NOMO-1 (cell line): ENCODE measurements around the gene SPDYE4.

Source experiments
- DNase-seq, 2 experiments: peaks; one replicate each; lab custom pipeline; 2025; ENCODE audit not compliant: unreplicated experiment in 2 of 2; lab: John Stamatoyannopoulos, UW

SPDYE4 gene

DNA sequence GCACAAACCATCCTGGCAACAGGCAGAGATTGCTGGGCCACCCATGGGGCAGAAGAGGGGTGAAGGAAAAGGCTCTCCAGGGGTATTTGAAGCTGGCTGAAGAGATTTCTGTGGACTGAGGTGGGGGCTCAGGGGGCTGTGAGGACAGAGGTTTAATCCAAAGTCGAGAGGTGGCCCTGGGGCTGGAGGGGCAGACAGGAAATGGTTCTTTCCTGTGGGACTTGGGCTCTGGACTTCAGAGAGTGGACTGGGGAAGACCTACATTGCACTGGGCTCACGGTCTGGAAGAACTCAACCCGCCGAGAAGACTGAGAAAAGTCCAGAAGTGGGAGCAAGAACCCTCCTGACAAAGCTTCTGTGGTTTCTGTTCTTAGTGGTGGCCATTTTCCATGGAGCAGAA, 16.6 kb downstream of the SPDYE4 start:
- no peak for DNase-seq

DNA sequence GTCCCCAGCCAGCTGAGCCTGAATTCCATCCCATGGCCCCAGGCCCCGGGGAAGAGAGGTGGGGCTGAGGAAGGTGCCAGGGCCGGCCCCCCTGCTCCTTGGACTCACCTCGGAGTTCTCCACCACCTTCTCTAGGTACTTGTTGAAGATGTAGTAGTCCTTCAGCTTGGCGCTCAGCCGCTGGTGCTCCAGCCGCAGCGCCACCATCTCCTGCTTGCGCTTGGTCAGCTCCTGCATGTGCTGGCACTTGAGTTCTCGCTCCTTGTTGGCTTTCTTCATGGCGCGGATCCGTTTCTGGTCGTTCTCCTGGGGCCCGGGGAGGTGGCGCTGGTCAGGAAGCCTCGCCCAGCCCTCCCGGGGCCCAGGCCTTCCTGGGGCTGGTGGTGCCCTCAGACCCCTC, 17.0 kb downstream of the SPDYE4 start:
- no peak for DNase-seq

DNA sequence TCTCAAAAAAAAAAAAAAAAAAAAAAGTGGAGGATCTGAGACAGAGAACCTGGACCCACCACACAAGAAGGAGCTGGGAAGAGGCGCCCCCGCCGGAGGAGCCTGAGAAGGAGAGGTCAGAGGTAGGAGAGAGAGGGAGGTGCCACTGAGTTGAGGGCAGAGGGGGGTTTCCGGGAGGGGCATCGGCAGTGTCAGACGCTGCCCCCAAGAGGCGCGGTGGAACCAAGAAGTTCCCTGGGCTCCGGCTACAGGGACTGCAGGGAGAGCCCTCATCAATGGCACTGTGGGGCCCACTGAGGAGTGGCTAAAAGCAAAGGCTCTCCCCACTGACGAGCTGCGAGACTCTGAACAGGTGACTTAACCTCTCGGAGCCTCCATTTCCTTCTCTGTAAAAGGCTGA, 17.9 kb downstream of the SPDYE4 start:
- no peak for DNase-seq

DNA sequence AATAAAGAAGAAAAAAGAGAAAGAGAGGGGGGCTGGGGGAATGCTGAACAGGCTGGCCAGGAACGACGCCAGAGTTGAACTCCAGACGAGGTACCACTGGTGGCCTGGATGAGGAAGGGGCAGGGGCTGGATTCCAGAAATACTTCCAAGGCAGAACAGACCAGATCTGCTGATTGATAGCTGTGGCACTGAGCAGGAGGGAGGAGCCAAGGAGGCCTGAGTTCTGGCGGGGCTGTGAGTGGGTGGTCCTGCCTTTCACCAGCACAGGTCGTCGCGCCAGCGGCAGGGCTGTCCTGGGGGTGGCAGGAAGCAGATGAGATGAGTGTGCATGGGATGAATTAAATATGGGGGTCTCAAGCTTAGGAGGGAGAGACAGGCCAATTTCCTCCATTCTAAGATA, 19.2 kb downstream of the SPDYE4 start:
- DNase-seq: no peak

DNA sequence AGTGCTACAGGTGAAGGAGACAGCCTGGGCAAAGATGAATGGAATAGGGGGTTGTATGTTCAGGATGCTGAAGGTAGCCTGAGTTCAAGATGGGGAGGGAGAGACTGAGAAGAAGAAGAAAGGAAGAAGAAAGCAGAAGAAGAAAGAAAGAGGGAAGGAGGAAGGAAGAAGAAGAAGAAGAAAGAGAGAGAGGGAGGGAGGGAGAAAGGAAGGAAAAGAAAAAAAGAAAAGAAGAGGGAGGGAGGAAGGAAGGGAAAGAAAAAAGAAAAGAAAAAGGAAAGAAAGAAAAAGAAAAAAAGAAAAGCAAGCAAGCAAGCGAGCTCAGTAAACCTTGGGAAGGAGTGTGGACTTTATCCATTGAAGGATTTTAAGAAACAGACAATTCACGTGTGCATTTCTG, 21.6 kb downstream of the SPDYE4 start:
- DNase-seq: no peak

DNA sequence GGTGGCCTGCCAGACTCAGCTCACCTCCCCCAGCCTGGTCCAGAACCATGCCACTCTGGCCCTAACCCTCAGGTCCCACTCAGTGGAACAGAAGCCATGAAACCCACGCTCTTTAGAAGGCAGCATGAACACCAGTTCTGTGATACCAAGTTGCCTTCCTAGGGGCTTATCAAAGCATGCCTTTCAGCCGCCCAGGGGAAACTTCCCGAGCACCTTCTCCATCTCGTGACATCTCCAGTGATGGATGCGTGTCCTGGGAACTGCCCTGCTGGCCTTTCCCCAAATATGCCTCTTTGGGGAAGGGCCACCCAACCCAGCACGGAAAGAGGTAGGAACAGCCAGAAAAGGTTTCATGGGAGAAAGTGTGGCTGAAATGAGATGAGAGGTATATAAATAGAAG, 22.0 kb downstream of the SPDYE4 start:
- no peak for DNase-seq

DNA sequence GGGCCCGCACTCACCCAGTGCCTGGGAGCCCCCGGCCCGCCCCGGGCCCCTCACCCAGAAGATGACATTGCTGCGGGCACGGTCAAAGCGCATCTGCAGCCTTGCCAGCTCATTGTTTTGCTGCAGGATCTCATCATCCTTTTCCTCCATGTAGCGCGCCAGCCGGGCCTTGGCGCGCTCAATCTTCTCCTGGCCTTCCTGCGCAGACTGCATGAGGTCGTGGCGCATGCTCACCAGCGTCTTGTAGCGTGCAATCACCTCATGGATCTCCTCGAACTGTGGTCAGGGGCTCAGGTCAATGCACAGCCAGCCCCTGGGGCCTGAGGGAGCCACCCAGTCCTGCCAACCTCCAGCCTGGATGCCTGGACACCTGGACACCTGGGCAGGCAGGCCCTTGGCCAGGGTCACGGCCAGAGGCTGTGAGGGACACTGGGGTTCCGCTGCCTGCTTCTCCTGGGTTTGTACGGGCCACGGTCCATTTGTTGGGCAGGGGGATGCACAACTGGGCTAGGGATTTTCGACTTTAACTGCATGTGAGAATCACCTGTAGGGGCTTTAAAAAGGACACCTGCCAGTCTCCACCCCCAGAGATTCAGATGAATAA, 22.9 kb downstream of the SPDYE4 start:
- no peak for DNase-seq

DNA sequence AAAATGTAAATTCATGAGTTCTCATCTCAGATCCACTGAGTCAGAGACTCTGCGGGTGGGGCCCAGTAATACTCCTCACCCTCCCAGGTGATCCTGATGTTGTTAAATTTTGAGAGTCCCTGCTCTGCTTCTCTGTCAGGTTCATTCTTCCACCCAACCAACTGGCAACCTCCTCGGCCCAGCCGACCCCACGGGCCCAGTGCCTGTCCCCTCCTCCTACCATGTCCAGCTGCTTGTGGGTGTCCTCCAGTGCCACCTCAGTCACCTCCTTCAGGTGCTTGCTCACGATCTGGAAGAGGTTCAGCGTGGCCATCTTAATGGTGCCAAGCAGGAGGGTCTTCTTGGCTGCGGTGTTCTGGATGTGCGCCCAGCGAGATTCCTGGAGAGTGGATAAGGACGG, 23.5 kb downstream of the SPDYE4 start:
- no peak for DNase-seq

DNA sequence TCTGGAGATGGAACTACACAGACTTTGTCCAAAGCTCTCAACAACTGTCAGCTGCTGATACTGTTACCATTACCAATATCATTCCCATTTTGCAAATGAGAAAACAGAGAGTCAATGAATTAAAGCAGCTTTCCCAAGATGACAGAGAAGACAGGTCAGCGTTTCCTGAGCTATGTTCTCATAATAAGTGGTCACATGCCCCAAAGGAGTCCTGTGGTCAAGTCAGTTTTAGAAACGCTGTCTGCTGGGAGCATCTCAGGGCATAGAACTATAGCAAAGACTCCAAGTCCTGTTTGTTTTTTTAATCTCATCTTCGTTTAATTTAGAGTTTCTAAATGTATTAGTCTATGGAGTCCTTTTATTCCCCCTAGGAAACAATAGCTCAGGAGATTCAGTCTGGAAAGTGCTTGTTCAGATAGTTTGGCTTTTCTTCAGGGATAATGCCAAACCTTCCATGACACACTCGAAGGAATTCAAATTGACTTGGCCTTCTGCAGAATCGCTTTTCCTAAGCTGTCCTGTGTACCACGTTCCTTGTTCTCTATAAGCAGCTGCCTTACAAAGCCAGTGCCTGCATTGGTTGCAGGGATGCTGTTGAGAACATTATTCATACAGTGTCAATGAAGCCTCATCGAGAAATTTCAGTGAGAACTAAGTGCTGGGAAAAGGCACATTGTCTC, 25.8 kb downstream of the SPDYE4 start:
- no peak for DNase-seq

DNA sequence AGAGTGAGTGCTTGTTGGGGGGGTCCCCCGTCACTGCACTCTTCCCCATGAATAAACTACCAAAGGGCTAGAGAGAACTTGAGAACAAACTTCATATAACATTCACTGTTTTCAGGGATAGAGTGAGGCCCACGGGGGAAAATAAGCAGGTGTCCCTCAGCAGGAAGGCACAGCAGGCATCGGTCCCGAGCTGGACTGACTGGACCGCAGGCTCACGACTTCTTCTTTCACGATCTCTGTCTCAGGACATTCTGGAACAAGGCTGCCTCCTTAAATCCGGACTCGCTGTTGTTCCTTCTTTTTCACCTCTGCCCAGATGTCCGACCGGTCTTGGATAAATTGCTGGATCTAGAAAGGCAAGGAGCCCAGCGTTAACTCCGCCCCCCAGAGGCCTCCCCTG, 28.5 kb downstream of the SPDYE4 start:
- DNase-seq: no peak

DNA sequence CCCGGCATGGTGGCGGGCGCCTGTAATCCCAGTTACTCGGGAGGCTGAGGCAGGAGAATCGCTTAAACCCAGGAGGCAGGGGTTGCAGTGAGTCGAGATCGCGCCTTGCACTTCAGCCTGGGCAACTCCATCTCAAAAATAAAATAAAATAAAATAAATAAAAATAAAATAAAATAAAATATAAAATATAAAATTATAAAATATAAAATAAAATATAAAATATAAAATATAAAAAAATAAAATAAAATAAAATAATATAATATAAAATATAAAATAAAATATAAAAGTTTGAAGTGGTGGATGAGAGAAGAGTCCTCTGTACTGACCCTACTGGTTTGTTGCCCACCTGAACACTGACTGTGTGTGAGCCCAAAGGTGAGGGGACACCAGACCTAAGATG, 28.9 kb downstream of the SPDYE4 start:
- DNase-seq: no peak

DNA sequence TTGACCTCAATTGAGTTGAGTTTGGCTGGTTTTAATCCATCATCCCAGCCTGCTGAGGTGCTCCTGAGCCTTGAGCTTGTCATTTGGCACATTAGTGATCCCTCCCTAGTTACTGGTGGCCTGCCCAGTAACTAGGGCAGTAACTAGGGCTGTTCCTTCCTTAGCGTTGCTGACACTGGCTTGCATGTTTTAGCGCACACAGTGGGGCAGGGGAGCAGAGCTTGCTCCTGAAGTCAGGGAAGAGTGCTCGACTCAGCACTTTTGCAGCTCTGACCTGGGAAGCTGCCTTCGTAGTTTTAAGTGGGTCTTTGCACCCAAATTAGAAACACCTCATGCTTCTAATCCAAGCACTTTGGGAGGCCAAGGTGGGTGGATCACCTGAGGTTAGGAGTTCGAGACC, 29.4 kb downstream of the SPDYE4 start:
- no peak for DNase-seq

DNA sequence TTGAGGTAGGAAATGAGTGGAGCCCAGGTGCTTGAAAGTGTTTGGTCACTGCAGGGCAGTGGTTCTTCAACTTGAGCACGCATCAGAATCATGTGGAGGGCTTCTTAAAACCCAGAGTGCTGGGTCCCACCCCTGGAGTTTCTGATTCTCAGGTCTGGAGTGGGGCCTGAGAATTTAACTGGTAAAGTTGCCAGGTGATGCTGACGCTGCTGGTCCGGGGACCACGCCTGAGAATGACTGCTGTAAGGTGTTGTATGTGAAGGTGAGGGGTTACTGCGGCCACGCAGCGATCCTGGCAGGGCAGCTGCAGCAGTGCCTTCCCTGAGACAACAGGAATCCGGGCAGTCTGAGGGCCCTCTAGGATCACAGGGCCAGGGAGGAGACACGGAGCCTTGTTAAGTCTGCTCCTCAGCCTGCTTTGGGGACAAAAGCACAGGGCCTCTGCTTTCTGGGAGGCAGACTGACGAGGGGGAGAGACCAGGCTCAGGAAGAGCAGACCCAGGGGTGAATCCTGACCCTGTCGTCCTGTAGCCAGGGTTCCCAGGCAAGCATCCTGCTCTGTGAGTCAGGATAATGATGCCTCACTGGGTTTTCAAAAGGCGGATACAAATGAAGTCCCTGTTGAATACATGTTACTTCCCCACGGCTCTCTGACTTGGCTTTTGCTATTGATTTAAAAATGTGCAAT, 30.0 kb downstream of the SPDYE4 start:
- no peak for DNase-seq

DNA sequence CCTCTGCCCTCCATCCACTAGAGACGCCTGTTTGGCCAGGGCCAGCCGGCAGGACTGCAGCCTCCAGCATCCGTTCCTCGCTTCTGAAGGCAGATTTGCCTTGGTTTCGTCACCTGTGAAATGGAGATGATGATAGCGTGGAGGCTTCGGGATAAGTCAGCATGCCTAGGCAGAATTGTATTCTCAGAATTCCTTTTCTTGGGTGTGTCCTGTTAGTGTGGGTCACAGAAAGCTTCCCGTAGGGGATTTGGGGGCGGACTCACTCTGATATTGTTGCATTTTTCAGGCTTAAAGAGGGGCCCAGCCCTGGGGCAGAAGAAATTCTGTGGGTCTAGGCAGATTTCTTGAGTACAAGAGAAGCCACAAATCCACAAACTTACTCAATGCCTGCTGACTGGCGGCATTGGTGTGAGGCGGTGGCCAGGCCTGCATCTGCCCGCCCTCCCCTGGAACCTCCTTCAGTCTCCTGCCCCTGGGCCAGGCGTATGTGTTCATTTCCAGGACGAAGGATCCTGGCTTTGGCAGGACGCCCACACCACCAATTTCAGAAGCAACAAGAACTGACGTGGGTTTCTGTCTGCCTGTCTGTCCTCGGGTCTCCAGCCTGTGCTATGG, 31.3 kb downstream of the SPDYE4 start:
- no peak for DNase-seq

DNA sequence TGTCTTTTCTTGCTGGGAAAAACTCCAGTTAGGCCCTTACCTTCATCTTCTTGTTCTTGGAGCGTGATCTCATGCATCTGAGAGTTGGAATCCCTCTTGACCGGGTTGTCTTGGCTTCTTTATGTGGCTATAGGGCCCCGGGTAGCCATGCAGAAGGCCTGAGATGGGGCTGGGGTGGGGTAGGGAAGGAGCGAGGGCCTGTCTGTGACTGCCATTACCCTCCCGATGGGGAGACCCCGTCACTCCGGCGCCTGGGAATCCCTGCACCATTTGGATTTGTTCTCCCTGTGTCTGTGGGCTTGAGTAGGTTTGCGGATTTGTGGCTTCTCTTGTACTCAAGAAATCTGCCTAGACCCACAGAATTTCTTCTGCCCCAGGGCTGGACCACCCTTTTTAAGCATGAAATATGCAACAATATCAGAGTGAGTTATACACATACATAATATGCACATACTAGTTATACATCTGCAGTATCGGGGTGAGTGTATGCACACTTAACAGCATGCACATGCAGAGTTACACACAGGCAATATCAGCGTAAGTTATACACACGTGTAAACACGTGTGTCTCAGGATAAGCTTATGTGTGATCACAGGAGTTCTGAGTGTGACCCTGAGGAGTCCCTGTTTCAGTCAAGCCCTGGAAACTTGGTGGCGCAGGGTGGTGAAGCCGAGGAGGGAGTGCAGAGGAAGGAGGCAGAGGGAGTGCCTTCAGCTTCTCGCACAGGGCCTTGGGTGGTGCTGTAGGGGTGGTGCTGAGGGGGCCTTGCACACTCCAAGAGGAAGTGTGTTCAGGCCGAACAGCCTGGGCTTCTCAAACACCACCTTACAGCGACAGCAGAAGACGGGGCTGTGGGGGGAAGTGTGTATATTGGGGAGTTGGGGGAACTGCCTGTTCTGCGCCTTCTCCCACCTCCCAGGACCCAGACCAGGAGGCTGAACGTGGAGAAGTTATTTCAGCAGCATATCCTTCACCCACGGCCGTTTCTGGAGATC, 32.2 kb downstream of the SPDYE4 start:
- DNase-seq: no peak

DNA sequence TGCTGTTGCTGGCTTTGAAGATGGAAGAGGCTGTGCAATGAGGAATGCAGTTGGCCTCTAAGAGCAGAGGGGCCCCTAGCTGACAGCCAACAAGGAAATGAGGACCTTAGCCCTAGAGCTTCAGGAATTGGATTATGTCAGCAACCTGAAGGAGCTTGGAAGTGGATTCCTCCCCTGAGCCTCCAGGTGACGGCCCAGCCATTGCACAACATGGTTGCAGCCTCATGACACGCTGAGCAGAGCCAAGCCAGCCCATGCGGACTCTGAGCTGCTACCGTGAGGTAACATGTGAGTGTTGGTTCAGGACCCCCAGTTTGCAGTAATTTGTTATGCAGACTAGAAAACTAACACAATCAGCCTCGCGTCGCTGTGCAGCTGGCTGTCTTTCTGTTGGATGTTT, 33.9 kb downstream of the SPDYE4 start:
- DNase-seq: no peak

DNA sequence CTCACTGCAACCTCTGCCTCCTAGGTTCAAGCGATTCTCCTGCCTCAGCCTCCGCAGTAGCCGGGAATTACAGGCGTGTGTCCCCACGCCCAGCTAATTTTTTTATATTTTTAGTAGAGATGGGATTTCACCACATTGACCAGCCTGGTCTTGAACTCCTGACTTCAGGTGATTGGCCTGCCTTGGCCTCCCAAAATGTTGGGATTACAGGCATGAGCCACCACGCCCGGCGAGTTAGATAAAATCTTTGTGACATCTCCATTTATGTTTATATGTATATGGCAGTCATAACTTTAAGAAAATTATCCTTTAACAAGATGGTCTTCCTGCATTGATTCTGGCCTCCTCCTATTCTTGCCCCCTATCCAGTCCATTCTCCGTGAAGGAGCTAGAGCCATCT, 37.8 kb downstream of the SPDYE4 start:
- DNase-seq: no peak

DNA sequence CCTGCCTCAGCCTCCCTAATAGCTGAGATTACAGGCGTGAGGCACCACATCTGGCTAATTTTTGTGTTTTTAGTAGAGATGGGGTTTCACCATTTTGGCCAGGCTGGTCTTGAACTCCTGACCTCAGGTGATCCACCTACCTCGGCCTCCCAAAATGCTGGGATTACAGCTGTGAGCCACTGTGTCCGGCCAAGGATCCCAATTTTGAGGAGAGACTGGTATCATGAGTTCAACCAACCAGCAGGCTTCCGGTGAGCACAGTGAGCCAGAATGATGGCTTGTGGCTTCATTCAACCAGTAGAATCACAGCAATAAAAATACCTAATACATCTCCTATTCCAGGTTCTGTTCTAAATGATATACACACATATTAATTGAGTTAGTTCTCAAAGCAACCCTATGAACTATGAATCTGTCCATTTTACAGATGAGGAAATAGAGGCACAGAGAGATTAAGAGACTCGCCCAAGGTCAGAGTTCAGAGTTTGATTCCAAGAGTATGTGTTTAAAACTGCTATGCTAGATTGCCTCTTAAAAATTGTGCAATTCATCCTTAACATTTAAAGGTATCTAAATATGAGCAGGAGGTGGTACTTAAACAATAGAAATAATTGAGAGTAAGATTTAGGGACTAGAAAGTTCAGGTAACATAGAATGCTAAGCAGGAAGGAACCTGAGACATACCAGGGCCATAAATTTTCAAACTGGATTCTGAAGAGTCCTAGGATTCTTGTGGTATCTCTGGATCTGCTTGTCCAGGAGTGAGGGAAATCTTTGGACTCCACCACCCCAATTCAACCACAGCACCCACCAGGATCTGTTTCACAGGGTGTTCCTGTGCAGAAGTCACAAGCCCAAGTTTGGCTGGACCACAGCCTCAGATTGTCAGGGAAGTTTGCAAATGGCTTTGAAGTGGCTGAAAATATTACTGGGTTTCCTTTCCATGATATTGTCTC, 38.8 kb downstream of the SPDYE4 start:
- no peak for DNase-seq

DNA sequence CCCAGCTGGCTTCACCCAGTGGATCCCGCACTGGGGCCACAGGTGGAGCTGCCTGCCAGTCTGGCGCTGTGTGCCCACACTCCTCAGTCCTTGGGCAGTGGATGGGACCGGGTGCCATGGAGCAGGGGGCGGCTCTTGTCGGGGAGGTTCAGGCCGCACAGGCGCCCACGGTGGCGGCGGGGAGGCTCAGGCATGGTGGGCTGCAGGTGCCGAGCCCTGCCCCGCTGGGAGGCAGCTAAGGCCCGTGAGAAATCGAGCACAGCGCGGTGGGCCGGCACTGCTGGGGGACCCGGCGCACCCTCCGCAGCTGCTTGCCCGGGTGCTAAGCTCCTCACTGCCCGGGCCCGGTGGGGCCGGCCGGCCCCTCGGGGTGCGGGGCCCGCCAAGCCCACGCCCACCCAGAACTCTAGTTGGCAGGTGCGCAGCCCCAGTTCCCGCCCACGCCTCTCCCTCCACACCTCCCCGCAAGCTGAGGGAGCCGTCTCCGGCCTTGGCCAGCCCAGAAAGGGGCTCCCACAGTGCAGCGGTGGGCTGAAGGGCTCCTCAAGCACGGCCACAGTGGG, 40.3 kb downstream of the SPDYE4 start:
- DNase-seq: no peak
